Measurements from ENCODE around the gene KAZN.

The KAZN gene

DNA sequence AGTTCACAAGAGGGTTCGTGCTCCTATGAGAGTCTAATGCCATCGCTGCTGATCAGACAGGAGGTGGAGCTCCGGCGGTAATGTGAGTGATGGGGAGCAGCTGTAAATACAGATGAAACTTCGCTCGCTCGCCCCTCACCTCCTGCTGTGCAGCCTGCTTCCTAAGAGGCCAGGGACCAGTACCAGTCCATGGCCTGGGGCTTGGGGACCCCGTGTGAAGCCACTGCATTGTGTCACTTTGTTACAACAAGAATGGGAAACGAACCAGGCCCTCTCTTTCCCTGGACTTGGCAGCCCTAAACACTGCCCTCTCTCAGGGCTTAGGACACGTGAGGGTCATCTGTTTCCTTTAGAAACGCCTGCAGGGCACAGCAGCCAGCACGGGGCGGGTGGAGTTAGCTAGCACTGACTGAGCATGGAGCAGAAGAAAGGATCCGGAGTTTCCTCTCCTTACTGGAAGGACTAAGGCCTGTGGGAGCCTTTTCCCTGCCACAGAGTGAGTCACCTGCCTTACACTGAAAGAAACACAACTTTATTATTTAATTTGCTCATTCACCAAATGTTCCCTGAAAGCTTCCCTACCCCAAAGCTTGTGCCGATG, 369.9 kb downstream of the KAZN start:
- no peak for DNase-seq

DNA sequence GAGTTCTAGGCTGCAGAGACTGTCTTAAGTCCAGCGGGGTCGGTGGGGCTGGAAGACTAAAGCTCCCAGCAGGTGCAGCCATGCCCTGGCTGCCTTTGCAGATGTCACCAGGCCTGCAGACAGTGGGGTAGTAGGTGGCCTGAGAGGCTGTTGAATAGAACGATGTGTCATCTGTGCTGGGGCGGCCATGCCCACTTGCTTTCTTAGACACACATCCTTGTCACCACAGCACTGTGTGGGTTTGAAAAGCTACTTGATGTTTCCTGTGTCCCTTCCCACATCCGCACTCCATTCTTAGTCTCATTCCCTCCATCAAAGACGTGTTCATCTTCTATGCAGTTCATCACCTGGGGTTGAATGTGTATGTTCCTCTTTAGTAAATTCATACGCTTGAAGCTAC, 370.5 kb downstream of the KAZN start:
- peak; percentile 67 for DNase-seq

DNA sequence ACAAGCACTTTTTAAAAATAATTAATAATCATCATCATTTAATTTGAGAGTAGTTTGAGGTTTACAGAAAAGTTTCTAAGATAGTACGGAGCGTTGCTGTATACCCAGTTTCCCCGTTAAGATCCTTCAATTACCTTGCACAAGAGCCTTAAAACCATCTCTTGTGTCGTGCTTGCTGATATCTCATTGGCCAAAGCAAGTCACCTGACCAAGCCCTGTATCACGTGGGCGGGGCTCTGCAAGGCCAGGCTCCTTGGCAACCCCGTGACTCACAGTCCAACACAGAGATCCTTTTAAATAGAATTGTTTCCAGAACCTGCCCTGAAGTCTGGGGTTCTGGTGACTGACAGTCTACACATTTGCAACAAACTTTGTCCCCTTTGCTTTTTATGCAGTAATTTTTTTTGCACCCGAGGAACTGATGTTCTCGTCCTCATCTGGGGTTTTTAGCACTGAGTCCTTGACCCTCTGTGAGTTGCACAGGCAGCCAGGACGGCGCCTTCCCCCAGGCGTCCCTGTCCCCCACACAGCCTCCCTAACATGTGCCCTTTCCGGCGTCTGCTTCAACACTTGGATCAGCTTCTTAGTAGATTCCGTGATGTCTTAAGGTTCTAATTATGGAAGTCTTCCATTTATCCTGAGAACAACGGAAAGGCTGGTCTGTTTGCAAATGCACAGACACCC, 371.8 kb downstream of the KAZN start:
- DNase-seq: no peak

DNA sequence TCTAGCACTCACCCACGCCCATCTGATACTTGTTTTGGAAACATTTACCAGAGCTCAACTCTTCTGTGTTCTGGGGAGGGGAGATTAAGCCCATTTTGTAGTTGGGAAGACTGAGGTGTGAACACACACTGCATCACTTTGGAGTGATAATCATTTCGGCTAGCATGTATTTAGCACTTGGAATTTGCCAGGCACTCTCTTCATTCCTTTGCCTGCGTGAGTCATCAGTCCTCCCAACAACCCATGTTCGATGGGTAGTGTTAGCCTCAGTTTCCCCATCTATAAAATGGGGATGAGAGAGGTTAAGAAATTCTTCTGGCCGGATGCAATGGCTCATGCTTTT, 372.3 kb downstream of the KAZN start:
- no peak for DNase-seq

DNA sequence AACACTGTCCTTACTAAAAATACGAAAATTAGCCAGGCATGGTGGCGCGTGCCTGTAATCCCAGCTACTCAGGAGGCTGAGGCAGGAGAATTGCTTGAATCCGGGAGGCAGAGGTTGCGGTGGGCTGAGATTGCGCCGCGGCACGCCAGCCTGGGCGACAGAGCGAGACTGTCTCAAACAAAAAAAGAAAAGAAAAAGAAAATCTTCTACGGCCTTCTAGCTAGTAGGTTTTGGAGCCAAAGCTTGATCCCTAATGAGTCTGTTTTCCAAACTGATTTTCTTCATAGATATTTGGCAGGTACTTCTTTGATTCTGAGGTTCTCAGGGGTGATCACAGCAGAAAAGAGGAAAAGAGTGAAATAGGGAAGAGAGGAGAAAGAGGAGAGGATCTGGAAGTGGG, 372.7 kb downstream of the KAZN start:
- no peak for DNase-seq

DNA sequence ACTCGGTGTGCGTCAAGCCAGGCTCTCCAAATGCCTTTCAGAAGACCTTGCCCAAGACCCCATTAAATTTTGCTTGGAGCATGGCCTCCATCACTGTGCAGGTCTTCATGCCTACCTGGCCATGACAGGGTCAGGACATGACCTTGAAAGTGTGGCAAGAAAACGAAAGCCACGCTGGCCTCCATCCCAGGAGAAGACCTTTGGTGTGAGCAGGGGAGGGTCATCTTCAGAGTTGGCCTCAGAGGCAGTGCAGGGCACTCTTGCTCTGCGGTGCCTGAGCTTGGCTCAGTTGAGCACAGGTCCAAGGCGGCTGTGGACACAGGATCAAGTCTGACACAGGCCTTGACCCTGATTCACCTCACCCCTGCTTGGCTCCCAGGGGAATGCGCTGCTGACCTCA, 373.6 kb downstream of the KAZN start:
- DNase-seq: no peak

DNA sequence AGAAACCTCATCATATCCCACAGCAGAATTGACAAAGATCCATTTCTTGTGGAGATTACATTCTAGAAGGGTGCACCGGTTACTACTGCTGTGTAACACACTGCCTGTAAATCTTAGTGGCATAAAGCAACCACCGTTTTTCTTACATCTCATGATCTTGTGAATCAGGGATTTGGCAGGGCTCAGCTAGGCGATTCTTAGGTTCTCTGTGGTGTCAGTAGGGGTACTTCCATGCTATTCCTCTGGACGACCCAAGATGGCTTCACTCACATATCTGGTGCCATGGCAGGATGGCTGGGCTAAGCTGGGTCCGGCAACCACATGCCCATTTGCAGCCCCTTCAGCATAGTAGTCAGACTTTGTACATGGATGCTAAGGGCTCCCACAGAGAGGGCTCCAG, 375.3 kb downstream of the KAZN start:
- DNase-seq: no peak

DNA sequence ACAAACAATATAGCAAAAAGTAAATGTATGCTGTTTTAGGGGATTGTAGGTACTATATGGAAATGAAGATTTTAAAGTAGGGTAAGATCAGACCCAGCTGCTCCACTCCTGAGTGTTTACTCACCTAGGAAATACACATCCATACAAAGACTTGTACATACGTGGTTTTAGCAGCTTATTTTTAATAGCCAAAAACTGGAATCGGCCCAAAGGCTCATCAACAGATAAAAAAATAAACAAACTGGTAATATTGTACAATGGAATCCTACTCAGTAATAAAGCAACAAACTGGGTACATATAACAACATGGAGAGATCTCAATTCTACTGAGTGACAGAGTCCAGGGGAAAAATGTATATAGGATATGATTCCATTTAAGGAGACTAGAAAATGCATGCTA, 375.9 kb downstream of the KAZN start:
- no peak for DNase-seq

DNA sequence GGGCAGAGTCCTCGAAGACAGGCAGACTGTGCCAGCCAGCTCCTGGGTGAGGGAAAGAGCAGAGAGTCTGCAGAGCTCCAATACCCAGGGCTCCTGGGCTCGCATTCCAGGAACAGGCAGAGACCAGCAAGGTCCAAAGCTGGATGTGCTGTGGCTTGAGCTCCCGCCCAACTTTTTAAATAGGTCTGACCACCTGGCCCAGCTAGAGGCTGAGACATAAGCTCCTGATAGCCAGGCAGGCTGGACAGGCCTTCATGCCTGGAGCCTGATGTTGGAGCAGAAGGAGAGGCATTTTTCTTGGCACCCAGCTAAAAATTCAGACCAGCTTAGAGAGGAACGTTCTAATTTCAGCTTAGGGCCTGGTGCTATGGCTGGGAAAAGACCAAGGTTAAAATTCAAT, 376.6 kb downstream of the KAZN start:
- DNase-seq: no peak

DNA sequence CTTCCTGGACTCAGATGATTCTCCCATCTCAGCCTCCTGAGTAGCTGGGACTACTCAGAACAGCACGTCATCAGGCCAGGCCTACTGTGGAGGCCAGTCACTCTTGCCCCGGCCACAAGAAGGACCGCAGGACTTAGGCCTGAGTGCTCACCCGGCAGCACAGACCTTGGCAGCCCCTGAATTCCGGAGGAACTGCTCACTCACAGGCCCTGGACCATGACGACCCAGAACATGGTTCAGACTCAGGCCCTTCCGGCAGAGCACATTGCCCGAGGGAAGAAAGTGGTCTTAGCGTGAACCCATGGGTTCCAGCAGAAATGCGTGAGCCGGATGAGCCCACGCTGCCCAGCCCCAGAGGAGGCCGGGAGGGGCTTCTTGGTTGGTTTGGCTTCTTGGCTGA, 377.8 kb downstream of the KAZN start:
- DNase-seq: no peak

DNA sequence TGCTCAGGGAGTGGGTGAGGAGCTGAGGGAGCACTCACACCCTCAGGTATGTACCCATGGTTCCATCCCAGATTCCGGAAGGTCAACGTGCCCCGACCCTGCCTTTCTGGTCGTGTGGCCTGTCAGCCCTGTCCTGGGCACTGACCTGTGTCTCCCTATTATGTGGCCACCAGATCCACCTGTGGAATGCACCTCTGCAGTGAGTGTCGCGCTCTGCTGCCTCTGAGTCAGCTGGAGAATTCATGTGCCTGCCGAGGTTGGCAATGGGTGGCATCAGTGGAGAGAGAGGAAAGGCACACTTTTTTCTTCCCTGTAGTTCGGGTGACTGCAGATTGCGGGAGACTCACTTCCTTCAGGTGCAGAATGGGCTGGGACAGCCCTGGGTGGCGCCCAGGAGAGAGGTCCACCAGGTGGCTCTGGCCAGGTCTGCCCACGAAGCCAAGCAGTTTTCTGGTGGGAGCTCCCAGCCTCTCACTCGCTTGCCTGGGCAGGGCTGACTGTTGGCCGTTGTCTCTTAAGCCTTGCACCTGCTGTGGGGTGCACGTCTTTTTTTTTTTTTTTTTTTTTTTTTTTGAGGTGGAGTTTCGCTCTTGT, 378.9 kb downstream of the KAZN start:
- DNase-seq: no peak

DNA sequence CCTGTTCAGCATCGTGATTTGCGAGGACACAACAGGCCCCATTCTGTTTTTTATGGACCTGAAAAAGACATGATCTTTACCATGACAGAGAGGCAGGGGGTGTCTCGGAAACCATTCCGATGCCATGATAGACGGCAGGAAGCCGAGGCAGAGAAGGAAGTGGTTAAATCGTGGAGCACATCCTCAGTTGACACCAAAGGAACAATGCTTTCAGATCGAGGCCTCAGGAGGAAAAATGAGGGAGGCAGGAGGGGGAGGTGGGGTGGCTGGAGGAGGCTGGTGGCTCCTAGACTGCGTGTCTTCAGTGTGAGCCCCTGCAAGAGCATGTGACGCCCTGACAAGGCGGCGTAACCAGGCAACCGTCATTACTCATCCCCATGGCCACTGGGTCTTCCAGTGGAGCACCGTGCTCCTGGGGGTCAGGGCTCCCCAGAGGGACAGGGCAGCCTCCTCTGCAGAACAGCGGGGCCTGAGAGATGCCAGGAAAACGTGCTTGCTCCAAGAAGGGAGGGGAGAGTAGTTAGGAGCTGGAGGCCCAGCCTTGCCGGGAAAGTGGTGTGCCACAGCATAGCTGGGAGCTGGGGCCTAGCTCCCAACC, 382.2 kb downstream of the KAZN start:
- no peak for DNase-seq

DNA sequence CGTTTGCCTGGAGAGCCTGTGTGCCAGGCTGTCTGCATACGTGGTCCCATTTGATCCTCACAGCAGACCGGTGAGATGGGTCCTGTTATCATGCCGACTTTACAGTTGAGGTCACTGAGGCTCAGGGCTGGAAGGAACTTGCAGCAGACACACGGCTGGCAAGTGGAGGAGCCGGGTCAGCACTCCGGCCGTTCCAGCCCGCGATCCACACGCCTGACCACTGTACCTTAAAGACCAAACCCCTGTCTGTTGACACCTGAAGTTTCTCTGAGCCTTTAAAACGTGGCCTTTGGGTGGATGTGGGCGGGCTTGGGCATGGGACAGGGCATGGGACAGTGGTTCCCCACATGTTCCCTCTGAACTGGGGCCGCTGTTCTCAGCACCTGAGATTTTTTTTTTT, 383.5 kb downstream of the KAZN start:
- no peak for DNase-seq

DNA sequence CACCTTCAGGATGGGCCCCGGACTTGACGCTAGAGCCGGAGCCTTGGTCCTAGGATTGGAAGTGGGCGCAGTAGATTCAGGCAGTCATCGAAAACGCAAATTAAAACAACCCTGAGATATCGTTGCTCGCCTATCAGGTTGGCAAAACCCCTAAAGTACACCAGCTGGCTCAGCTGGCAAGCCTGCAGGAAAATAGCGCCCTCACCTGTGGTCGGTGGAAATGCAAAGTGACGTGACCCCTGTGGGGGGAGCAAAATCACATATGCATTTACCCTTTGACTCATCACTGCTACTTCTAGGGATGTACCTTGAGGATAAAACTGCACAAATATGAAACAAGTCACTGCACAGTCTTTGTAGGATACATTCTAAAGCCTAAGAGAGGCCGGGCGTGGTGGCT, 384.8 kb downstream of the KAZN start:
- DNase-seq: no peak

DNA sequence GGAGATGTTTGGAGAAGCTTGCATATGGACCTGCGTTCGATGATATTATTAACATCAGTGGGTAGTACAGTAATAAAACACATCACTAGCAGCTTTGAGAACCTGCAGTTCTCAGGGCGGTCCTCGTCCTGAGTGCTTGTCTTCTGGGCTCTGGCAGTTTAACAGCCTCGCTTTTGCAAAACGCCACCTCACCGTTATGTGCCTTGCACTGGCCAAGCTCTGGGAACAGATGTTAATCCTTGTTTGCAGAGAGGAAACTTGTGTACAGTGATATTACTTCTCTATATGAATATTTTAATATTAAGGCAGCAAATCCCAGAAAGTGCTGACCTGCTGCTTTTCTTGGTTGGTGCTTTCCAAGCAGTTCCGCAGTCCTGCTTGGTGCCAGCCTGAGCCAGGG, 387.7 kb downstream of the KAZN start:
- no peak for DNase-seq

DNA sequence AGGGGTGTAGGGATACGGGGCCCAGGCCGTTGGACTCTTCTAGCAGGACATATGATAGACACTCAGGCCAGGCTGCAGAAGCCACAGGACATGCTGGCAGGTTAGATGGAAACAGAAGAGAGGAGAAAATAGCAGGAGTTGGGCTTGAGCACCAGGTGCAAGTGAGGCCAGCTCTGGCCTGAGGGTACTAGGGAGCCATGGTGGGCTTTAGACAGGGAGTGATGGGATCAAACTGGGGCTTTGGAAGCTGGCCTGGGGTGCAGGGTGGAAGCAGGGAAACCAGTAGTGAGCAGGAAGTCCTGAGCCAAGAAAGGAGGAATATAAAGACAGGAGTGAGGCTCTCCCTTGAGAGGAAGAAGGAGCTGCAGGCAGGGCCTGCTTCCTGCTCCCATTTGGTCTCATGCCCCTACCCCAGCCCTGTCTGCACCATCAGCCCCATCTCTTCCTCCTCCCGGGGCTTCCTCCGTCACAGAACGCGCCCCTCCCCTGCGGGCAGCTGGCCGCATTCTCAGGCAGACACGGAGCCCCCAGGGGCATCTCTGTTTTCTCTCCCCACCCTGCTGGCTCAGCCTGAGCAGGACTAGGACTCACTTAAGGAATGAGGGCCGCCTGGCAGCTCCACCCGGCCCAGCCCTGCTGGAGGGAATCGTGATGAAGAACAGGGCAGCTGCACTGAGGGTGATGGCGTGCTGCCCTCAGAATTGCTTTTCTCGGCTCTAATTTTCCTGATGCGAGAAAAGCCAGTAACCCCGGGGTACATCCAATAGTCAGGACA, 389.5 kb downstream of the KAZN start:
- DNase-seq: no peak

DNA sequence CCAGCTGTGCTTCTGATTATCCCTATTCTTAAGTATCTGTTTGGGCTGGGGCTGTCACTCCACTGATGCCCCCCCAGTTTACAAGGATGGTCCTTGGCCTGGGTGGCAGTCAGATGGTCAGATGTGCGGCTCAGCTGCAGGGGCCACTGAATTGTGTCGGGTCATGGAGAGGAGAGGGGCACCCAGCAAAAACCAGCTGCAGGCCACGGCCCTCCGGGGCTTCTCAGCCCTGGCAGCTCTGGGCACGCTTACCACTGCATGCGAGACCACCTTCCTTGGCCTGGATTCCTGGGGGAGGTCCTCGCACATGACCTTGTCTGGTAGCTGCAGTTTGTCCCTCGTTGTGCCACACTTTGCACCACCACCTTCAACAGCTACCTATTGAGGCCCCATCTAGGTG, 390.2 kb downstream of the KAZN start:
- no peak for DNase-seq

DNA sequence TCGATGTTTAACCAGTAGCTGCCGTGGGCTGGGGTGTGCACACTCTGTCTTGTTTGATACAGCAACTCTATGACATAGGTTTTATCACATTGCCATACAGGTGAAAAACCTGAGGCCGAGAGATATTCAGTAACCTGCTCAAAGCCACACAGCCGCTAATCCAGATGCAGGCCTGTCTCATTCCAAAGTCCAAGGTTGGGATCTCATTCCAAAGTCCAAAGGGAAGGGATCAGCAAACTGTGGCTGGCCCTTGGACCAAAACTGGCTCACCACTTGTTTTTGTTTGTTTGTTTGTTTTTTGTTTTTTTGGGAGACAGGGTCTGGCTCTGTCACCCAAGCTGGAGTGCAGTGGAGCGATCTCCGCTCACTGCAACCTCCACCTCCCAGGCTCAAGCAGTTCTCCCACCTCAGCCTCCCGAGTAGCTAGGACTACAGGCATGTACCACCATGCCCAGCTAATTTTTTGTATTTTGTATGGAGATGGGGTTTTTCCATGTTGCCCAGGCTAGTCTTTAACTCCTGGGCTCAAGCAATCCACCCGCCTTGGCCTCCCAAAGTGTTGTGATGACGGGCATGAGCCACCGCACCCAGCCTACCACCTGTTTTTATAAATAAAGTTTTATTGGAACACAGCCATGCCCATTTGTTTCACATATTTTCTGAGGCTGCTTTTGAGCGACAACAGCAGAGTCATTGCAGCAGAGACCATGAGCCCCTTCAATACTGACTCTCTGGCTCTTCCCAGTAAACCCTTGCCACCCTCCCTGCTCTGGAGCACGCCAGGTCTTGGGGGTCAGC, 391.6 kb downstream of the KAZN start:
- no peak for DNase-seq

DNA sequence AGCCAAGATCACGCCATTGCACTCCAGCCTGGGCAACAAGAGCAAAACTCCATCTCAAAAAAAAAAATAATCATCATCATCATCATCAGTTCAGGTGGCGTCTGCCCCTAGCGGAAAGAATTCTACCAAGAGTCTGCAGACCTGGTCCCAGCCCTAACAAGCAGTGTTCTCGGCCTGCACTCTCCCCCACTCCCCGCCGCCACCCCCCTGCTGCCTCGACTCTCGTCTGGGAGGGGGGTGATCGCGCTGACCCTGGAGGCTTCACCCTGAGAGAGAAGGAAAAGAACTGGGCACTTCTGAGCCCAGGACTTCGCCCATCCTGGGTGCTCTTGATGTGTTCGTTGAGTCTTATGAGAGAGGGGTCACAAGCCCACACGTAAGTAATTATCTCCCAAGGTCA, 394.9 kb downstream of the KAZN start:
- DNase-seq: no peak

DNA sequence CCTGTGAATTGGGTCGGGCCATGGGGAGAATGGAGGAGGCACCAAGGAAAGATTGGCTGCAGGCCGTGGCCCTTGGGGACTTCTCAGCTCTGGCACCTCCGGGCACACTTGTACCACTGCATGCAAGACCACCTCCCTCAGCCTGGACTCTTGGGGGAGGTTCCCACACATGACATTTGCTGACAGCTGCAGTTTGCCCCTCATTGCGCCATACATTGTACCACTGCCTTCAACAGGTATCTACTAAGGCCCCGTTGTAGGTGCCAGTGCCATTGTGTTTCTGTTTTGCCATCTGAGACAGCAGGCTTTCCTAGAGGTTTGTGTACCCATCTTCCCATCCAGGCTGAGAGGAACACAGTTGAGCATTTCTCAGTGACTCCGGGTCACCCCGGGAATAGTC, 395.7 kb downstream of the KAZN start:
- DNase-seq: no peak

DNA sequence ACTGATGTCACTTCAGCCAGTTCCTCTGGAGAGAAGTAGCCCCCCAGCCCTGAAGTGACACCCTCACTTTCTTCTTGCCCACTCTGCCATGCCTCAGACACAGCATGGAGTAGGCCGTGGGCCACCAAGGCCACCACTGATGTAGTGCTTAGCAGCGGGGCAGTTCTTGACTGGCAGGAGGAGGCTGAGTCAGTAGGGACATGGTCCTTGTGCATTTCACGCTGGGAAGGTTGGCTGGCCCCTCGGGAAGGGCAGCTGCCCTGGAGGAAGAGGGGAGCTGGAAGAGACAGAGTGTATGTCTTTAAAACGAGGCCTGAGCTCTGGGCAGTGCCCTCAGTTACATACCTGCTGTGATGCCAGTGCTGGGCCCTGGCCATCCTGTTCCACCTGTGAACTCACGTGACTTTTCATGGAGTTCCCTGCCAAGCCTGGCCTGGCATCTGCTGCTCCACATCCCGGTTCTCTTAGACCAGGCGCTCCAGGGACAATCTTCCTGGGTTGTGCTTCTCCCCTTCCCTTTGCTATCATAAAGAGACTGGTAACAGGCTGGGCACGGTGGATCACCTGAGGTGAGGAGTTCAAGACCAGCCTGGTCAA, 396.5 kb downstream of the KAZN start:
- DNase-seq: no peak
